Effector memory CD8-positive, alpha-beta T cell (primary cell): Measurements from ENCODE around the gene FIGN.

ENCODE experiments used
- ATAC-seq: fragments of 150-1000 bp; cut with Tn5 transposase; replicated peaks from 2 replicates; pipeline ENCODE4 v1.10.0; 2021; ENCODE audit warnings: mild to moderate bottlenecking, moderate library complexity
- DNase-seq, 3 experiments: peaks; one replicate each; pipeline ENCODE4 v3.0.0; 2021
- H3K27ac Mint-ChIP-seq, 2 donors: one replicate each; pipeline ENCODE4 v1.8.0; 2022; ENCODE audit warnings: mild to moderate bottlenecking in 2 of 2, mixed read lengths in 2 of 2, moderate library complexity in 2 of 2
- H3K27me3 Mint-ChIP-seq, 2 donors: one replicate each; pipeline ENCODE4 v1.8.0; 2022; ENCODE audit warnings: mixed read lengths in 2 of 2
- H3K36me3 Mint-ChIP-seq: one replicate; pipeline ENCODE4 v1.8.0; 2022; ENCODE audit warnings: mild to moderate bottlenecking, moderate library complexity, mixed read lengths; ENCODE audit not compliant: insufficient read depth
- H3K4me1 Mint-ChIP-seq, 2 donors: one replicate each; pipeline ENCODE4 v1.8.0; 2022; ENCODE audit warnings: low read depth in 2 of 2, mixed read lengths in 2 of 2
- H3K4me3 Mint-ChIP-seq, 2 donors: one replicate each; pipeline ENCODE4 v1.8.0; 2022; ENCODE audit warnings: mild to moderate bottlenecking in 2 of 2, mixed read lengths in 2 of 2, moderate library complexity in 2 of 2
- H3K9me3 Mint-ChIP-seq, 2 donors: one replicate each; pipeline ENCODE4 v1.8.0; 2022; ENCODE audit warnings: mixed read lengths in 2 of 2
- total RNA-seq, 9 experiments: gene quantifications; one replicate each; lab custom pipeline; 2026; lab: John Stamatoyannopoulos, UW

Gene FIGN, protein sequence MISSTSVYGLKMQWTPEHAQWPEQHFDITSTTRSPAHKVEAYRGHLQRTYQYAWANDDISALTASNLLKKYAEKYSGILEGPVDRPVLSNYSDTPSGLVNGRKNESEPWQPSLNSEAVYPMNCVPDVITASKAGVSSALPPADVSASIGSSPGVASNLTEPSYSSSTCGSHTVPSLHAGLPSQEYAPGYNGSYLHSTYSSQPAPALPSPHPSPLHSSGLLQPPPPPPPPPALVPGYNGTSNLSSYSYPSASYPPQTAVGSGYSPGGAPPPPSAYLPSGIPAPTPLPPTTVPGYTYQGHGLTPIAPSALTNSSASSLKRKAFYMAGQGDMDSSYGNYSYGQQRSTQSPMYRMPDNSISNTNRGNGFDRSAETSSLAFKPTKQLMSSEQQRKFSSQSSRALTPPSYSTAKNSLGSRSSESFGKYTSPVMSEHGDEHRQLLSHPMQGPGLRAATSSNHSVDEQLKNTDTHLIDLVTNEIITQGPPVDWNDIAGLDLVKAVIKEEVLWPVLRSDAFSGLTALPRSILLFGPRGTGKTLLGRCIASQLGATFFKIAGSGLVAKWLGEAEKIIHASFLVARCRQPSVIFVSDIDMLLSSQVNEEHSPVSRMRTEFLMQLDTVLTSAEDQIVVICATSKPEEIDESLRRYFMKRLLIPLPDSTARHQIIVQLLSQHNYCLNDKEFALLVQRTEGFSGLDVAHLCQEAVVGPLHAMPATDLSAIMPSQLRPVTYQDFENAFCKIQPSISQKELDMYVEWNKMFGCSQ
- 0 to 0.42 (median 0) reads per million in 9 experiments for total RNA-seq

DNA sequence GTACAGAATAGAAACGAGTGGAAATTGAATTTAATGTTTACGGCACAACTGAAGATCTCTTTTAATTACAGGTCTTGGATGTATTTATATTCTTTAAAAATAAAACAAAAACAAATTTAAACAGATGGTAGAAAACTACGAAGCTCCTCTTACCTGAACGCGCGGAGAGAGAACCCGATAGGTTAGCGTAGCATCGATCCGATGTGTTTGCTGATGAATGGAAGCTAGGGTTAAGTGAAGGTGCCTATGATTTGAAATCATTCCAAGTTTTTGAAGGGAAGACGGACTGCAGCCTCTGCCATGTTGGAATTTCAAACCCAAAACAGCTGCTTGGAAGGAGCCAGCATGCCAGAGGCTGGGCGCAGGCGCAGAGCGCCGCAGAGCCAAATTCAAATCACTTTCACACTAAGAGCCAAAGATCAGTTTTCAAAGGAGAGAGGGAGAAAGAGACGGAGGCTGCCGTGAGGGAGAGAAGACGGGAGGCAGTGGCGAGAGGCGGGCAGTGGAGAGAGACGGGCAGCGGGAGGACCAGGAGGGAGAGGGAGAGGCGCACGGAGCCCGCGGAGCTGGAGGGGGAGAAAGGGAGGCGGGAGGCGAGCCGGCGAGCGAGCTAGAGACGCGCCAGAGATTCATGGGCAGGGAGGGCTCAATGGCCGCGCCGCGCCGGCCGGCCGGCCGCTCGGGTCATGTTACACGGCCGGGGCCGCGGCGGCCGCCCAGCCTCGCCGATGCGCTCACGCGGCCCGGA, at the start of gene FIGN:
Gene FIGN (minus strand): TSS at position 324 of the 748 bp plus-strand sequence. CDS start 1,081 bp downstream, outside the sequence.
- ATAC-seq, result no peak
- peaks cover 6 to 10% of the 10 kb centered on the region in 2 donors for H3K27me3 Mint-ChIP-seq

DNA sequence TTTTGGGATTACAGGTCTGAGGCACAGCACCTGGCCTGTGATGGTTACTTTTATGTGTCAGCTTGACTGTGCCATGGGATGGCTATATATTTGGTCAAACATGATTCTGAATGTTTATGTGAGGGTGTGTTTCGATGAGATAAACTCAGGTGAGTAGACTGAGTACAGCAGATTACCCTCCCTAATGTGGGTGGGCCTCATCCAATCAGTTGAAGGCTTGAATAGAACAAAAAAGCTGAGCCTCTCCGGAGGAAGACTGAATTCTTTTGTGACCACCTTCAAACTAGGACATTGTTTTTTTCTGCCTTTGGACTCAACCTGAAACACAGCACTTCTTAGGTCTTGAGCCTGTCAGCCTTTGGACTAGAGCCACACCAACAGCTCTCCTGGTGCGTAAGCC, 49.4 kb upstream of the FIGN start:
- no peak overlapping the region for H3K4me3 Mint-ChIP-seq
- no peaks in the 10 kb centered on the region for H3K36me3 Mint-ChIP-seq
- ATAC-seq (no peak), DNase-seq (no peak)
- no peak overlapping the region for H3K27ac Mint-ChIP-seq
- H3K4me1 Mint-ChIP-seq, result no peaks in the 10 kb centered on the region
- H3K27me3 Mint-ChIP-seq, result no peaks in the 10 kb centered on the region
- peaks cover 0 to 5% of the 10 kb centered on the region in 2 donors for H3K9me3 Mint-ChIP-seq

More for the DNA sequence above, at the start of gene FIGN:
- DNase-seq, result no peak
- no peaks in the 10 kb centered on the region for H3K36me3 Mint-ChIP-seq
- no peak within 1 kb of the TSS for H3K4me3 Mint-ChIP-seq
- no peaks in the 10 kb centered on the region for H3K4me1 Mint-ChIP-seq
- peaks cover 5 to 14% of the 10 kb centered on the region in 2 donors for H3K9me3 Mint-ChIP-seq
- no peak within 1 kb of the TSS for H3K27ac Mint-ChIP-seq

DNA sequence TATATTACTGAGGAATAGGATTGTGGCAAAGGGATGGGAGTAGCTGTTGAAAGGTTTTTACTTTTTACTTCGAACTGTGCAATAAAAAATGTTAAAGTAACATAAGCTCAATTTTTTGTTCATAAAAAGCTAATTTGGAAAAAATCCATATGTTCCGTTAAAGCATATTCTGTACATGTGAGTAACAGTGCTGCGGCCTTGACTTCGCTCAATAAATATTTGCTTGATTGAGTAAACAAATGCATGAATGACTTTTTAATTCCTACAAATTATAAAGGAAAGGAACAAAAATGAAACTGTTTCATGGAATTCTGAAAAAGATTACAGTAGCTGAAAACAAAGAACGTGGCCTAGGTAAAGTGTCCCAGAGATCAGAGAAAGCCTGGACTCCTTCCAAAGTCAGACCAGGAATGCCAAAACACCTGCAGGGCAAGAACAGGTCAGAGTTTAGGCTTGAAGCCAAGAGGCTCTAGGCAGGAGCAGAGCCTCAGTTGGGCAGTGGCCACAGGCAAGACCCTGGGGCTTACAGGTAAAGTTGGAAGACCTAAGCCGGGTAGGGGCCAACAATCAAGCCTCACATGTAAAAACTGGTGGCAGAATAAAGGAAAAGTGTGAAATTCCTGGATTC, 44.3 kb upstream of the FIGN start:
- Mint-ChIP-seq H3K36me3 (no peaks in the 10 kb centered on the region), H3K27ac (no peak overlapping the region), H3K9me3 (peaks cover 3 to 20% of the 10 kb centered on the region in 2 donors), H3K4me3 (no peak overlapping the region), H3K27me3 (no peaks in the 10 kb centered on the region), H3K4me1 (no peaks in the 10 kb centered on the region)
- DNase-seq (no peak), ATAC-seq (no peak)

DNA sequence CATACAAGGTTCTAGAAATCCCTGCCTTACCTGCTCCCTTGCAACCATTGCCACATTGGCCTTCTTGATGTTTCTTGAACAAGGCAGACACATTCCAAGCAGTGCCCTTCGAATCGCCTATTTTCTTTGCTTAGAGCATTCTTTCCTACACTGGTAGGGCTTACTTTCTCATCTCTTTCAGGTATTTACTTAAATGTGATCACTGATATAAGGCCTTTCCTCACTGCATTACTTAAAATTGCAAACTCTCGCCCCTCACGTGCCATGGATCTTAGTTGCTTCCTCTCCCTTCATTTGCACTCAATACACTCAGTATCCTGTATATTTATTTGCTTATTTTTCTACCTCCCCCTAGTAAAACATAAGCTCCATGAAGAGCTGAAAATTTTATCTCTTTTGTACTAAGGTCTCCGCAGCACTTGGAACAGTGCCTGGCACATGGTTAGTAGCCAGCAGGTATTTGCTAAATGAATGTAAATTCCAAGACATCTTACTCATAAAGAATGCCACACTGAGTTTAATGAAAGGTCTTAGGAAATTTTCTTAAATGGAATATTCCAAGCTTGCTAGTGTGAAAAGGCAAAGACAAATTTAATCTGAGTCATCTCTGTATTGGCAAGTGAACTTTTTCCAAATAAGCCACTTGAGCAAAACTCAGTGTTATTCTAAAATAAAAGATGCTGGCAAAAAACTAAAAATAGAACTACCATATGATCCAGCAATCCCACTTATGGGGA, 42.4 kb upstream of the FIGN start:
- Mint-ChIP-seq H3K36me3 (no peaks in the 10 kb centered on the region), H3K4me3 (no peak overlapping the region), H3K4me1 (no peaks in the 10 kb centered on the region), H3K9me3 (peaks cover 3 to 21% of the 10 kb centered on the region in 2 donors), H3K27ac (no peak overlapping the region), H3K27me3 (no peaks in the 10 kb centered on the region)
- ATAC-seq, result no peak
- no peak for DNase-seq

DNA sequence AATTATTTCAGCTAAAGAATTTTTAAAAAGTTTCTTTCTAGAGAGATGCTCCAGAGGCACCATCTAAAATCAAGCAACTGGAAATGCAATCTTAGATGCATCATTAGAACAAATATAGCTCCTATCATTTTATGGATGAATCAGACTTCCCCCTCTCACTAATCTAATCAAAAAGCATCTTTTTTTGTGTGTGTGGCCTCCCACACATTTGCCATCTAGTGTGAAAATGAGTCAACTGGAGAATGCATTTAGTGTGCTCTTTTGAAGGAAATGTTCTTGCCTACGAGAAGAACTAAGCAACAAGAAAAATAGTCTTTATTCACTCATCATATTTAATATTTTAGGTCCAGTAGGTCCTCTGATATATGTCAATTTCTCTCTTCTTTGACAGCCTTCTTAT, 39.5 kb upstream of the FIGN start:
- no peak overlapping the region for H3K27ac Mint-ChIP-seq
- H3K4me1 Mint-ChIP-seq, result no peaks in the 10 kb centered on the region
- no peaks in the 10 kb centered on the region for H3K27me3 Mint-ChIP-seq

DNA sequence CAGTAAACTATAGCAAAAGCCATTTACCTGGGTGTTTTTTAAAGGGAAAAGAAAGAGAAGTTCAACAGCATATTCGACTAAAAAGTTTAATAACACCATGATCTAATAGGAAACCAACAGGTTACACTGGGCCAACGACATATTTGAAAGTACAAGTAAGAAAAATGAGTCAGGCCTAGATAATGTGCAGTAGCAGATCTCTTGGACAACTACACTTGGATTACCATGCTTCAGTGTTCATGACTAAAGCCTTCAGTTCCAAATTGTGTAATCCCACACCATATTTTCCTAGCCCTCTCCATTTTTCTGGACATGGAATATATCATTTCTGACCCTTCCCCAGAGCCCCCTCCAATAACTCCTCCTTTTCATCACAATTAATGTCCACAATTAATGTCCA, 39.1 kb upstream of the FIGN start:
- Mint-ChIP-seq H3K27ac (no peak overlapping the region), H3K36me3 (no peaks in the 10 kb centered on the region), H3K27me3 (no peaks in the 10 kb centered on the region), H3K9me3 (peaks cover 5 to 32% of the 10 kb centered on the region in 2 donors), H3K4me3 (no peak overlapping the region), H3K4me1 (no peaks in the 10 kb centered on the region)
- no peak for DNase-seq
- no peak for ATAC-seq

More for the DNA sequence above, 39.5 kb upstream of the FIGN start:
- no peaks in the 10 kb centered on the region for H3K36me3 Mint-ChIP-seq
- peaks cover 5 to 32% of the 10 kb centered on the region in 2 donors for H3K9me3 Mint-ChIP-seq
- no peak for DNase-seq
- H3K4me3 Mint-ChIP-seq, result no peak overlapping the region
- no peak for ATAC-seq

DNA sequence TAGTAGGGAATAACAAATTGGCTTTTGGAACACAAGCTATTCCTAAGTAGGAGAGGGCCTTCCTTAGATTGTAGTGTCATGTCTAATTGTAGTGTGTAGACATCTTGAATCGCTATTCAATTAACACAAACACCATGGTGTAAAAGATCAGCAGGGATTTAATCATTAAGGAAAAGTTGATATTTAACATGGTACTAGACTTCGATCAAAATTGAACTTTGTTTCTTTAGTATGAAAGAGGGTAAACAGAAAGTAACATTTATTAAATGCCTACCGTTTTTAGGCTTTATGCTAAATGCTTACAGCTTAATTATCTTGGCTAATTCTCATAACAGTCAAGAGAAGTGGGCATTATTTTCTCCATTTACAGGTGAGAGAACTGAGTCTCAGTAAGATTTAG, 37.5 kb upstream of the FIGN start:
- Mint-ChIP-seq H3K27ac (no peak overlapping the region), H3K27me3 (no peaks in the 10 kb centered on the region), H3K9me3 (peaks cover 5 to 30% of the 10 kb centered on the region in 2 donors), H3K36me3 (no peaks in the 10 kb centered on the region), H3K4me1 (no peaks in the 10 kb centered on the region), H3K4me3 (no peak overlapping the region)
- DNase-seq (no peak), ATAC-seq (no peak)

DNA sequence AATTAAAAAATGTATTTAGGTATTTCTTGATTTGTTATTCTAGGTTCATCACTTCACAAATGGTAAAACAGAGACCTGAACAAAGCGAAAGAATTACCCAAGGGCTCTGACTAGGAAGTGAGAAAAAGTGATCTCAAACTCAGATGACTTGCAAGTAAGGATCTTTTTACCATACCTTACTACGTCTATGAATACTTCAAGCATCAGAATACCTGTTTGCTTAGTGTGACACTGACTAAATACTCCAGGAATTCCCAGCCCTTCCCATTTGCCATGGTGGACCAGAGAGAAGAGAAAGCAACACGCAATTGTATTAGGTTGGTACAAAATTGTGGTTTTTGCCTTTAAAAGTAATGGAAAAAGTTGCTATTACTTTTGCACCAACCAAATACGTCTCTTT, 35.8 kb upstream of the FIGN start:
- no peaks in the 10 kb centered on the region for H3K36me3 Mint-ChIP-seq
- H3K4me1 Mint-ChIP-seq, result no peaks in the 10 kb centered on the region
- no peak overlapping the region for H3K27ac Mint-ChIP-seq
- ATAC-seq (no peak), DNase-seq (no peak)
- no peaks in the 10 kb centered on the region for H3K27me3 Mint-ChIP-seq
- H3K9me3 Mint-ChIP-seq, result peaks cover 6 to 19% of the 10 kb centered on the region in 2 donors
- H3K4me3 Mint-ChIP-seq, result no peak overlapping the region

DNA sequence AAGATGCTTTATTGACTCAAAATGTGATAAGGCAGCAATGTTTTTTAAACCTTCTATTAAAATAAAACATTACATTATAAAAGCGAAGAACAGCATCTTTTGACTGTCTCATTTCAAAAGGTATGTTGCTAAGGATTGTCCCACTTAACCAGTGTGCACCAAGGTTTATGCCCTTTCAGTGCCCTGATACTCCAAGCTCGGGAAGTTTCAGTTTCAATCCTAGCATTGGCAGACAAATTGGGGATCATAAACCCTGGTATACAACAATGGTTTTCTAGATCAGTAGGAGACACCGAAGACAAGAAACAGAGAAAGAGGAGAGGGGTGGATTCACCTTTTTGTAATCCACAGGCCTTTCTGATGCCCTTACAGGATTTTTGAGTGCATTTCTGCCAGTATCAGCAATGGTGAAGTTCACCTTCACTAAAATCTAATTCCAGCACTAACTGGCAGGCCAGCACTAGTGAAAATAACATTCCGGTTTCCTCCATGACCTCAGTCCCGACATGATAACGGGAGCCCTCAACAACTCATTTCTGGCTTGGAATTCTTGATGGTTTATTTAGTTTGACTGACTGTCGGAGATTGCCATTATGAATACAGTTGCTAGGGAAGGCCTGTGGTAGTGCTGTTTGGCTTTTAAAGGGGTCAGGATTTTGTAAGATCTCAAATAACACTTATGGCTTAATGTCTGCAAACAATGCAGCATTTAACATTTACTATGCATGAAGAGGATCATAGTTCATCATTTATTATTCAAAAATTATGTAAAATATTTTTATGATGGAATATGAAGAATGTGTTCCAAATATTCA, 33.3 kb upstream of the FIGN start:
- DNase-seq, result no peak
- H3K27ac Mint-ChIP-seq, result no peak overlapping the region
- no peaks in the 10 kb centered on the region for H3K4me1 Mint-ChIP-seq
- ATAC-seq, result no peak
- no peaks in the 10 kb centered on the region for H3K27me3 Mint-ChIP-seq
- no peak overlapping the region for H3K4me3 Mint-ChIP-seq
- H3K9me3 Mint-ChIP-seq, result peaks cover 3 to 23% of the 10 kb centered on the region in 2 donors
- H3K36me3 Mint-ChIP-seq, result no peaks in the 10 kb centered on the region

DNA sequence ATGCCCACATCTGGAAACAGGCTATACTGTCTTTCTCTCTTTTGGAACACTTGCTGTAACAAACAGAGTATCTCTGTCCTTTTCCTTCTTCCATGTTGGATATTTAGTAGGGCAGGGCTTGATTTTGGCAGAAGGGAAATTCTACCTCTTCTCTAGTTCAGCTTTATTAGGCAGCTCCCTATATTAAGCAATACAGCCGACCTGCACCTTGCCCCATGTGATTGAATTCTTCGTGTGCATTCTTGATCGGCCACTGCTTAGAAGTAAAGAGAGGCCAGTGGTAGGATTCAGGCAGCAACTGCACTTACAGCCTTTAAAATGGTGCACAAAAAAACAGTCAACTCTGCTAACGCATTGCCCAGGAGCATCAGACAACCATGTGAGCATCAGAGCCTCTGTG, 31.3 kb upstream of the FIGN start:
- ATAC-seq (no peak), DNase-seq (no peak)
- Mint-ChIP-seq H3K27ac (no peak overlapping the region), H3K9me3 (peaks cover 3 to 17% of the 10 kb centered on the region in 2 donors), H3K27me3 (no peaks in the 10 kb centered on the region), H3K4me3 (no peak overlapping the region), H3K4me1 (no peaks in the 10 kb centered on the region), H3K36me3 (no peaks in the 10 kb centered on the region)

DNA sequence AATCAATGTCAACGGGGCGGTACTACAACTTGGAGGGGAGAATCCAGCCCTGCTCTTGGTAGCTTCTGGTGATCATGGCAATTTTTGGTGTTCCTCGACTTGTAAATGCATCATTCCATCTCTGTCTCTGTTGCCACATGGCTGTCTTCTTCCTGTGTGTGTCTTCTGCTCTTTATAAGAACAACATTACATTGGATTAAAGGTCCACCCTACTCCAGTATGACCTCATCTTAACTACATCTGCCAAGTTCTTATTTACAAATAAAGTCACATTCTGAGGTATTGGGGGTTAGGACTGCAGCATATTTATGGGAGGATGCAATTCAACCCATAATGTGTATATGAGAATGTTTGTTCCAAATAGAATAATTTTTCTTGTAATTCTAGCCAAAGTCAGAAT, 28.8 kb upstream of the FIGN start:
- Mint-ChIP-seq H3K9me3 (peaks cover 5 to 12% of the 10 kb centered on the region in 2 donors), H3K36me3 (no peaks in the 10 kb centered on the region), H3K27ac (no peak overlapping the region), H3K4me3 (no peak overlapping the region), H3K27me3 (no peaks in the 10 kb centered on the region), H3K4me1 (no peaks in the 10 kb centered on the region)
- DNase-seq, result no peak
- no peak for ATAC-seq

DNA sequence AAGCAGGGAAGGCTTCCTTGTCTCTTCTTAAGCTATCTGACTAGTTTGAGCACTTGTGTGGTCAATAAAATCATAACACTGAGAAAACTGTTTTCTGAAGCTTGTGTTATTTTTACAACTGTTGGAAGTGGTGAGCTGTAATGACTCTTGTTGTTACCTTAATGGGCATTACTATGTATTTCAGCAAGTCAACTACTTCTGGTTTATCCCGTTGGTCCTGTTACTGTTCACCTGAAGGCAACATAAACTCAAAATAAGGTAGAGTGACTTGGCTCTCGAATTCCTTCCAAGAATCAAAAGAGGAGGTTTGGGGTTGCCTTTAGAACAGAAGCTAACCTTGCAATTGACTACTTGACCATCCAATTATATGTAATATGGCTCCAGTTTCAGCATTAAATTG, 23.2 kb upstream of the FIGN start:
- ATAC-seq, result no peak
- Mint-ChIP-seq H3K36me3 (no peaks in the 10 kb centered on the region), H3K4me1 (no peaks in the 10 kb centered on the region), H3K4me3 (no peak overlapping the region), H3K9me3 (peaks cover 0 to 8% of the 10 kb centered on the region in 2 donors), H3K27ac (no peak overlapping the region), H3K27me3 (no peaks in the 10 kb centered on the region)
- no peak for DNase-seq
